ENCODE data around the gene PODN. TPM values are rescaled to one million over a fixed set of nuclear protein-coding genes. Genes with fewer than 3 reads are reported as not detected.

Gene PODN
- total and polyA plus RNA-seq, 2 donors (not counting 3 experiments of a cell fraction or from before 2014, with no cell fraction given): 1.3 to 1.5 TPM

DNA sequence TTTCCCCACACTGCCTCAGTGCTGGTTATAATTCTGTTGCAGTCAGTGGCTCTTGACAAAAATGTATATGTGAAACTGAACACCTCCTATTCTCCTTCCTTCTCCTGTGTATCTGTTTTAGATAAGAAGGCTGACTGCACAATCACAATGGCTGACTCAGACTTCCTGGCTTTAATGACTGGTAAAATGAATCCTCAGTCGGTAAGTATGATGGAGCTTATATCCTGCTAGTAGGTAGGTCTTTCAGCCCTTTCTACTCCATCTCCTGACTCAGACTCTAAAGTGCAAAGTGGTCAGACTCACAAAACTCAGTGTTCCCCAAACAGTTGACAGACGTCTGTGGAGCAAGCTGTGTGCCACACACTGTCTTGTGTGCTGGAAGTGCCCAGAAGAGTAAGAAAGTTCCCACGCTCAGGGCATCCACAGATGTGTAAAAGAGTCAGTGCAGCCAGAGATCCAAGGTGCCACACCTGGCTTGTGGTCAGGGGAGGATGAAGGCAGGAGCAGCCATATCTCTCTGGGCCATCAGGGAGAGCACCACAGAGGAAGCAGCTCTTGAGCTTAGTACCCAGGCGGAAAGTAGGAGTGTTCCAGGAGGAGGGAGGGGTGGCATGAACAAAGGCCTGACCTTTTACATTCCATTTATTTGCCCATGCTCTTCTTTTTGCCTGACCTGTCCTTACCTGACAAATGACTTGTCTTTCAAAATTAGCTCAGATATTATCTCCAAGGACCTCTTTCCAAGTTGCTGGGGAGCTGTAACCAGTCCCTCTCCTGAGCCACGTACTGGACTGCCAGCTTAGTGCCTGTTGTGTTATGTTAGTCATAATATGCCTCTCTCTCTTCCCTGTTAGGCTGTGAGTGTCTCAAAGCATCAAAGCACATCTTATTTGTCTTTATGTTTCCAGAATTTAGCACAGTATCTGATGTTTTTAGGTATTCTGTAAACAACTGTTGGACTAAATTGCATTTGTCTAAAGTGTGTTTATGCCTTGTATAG lies 14.0 kb upstream of the PODN start:
- Histone ChIP-seq H4K20me1 (replicated peaks; ENCODE audit: control insufficient read depth, extremely low read depth, insufficient read depth, low read length) (no peaks in the 10 kb centered on the region), H3K4me2 (ENCODE audit: insufficient read depth, low read length) (peak overlapping the region; percentile 67), H3K4me1 (ENCODE audit: control insufficient read depth, extremely low read depth, insufficient read depth, low read length) (peaks cover 46% of the 10 kb centered on the region), H3K9me3 (replicated peaks; ENCODE audit: control insufficient read depth, insufficient read depth, low read length) (no peaks in the 10 kb centered on the region), H3K9me1 (replicated peaks; ENCODE audit: control insufficient read depth, extremely low read depth, insufficient read depth, low read length) (no peaks in the 10 kb centered on the region), H3K27ac (ENCODE audit: insufficient read depth, low read depth, low read length) (peak overlapping the region; percentile 95), H3K9ac (replicated peaks; ENCODE audit: extremely low read depth, insufficient read depth, low read length) (peak overlapping the region; percentile 53), H3K79me2 (ENCODE audit: control insufficient read depth, insufficient read depth, low read length) (no peaks in the 10 kb centered on the region), H3K27me3 (ENCODE audit: control insufficient read depth in 2 of 2, insufficient read depth in 2 of 2, low read length in 2 of 2) (no peaks in the 10 kb centered on the region), H3K36me3 (ENCODE audit: control insufficient read depth in 2 of 2, extremely low read depth in 1 of 2, insufficient read depth in 2 of 2, low read length in 2 of 2) (peaks cover 0 to 3% of the 10 kb centered on the region in 2 experiments), H2AFZ (ENCODE audit: low read depth, low read length) (peak overlapping the region; percentile 17), H3K4me3 (replicated peaks in 1 of 3; ENCODE audit: insufficient read depth in 1 of 3, low read depth in 1 of 3, low read length in 3 of 3) (peak overlapping the region in 1 of 3 experiments; percentile 14)
- TF ChIP-seq, protein P1, sequence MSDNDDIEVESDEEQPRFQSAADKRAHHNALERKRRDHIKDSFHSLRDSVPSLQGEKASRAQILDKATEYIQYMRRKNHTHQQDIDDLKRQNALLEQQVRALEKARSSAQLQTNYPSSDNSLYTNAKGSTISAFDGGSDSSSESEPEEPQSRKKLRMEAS (IDR thresholded peaks at IDR 0.05; ENCODE audit: insufficient read depth, insufficient read length): no peak
- TF ChIP-seq POLR2AphosphoS5 (IDR thresholded peaks at IDR 0.05; ENCODE audit: insufficient read depth, low read depth, low read length): peak; percentile 45
- TF ChIP-seq, protein P2, sequence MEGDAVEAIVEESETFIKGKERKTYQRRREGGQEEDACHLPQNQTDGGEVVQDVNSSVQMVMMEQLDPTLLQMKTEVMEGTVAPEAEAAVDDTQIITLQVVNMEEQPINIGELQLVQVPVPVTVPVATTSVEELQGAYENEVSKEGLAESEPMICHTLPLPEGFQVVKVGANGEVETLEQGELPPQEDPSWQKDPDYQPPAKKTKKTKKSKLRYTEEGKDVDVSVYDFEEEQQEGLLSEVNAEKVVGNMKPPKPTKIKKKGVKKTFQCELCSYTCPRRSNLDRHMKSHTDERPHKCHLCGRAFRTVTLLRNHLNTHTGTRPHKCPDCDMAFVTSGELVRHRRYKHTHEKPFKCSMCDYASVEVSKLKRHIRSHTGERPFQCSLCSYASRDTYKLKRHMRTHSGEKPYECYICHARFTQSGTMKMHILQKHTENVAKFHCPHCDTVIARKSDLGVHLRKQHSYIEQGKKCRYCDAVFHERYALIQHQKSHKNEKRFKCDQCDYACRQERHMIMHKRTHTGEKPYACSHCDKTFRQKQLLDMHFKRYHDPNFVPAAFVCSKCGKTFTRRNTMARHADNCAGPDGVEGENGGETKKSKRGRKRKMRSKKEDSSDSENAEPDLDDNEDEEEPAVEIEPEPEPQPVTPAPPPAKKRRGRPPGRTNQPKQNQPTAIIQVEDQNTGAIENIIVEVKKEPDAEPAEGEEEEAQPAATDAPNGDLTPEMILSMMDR (IDR thresholded peaks at IDR 0.05; ENCODE audit: extremely low read depth in 1 of 2, insufficient read depth in 1 of 2, low read depth in 1 of 2, low read length in 2 of 2): no peak
- no peak for TF ChIP-seq POLR2A (IDR thresholded peaks at IDR 0.05; ENCODE audit: low read depth, low read length)
- TF ChIP-seq GATA2 (IDR thresholded peaks at IDR 0.05; ENCODE audit: insufficient read depth, insufficient read length, low read depth, low read length): peak; percentile 70
- TF ChIP-seq EZH2 (IDR thresholded peaks at IDR 0.05; ENCODE audit: borderline replicate concordance, low read depth, low read length, severe bottlenecking): no peak
- peak; percentile 93 for TF ChIP-seq JUN (IDR thresholded peaks at IDR 0.05; ENCODE audit: borderline replicate concordance, insufficient read depth, insufficient read length, low read depth)
- no peak for TF ChIP-seq MYC (IDR thresholded peaks at IDR 0.05; ENCODE audit: low read depth, low read length)
- TF ChIP-seq FOS (IDR thresholded peaks at IDR 0.05; ENCODE audit: borderline replicate concordance, insufficient read depth, low read length): peak; percentile 93
- CTCF ChIA-PET: interaction anchor here (0.8 to 3.7 kb wide), 13 partner anchors 11 to 138 kb away, joined by 3 to 26 read pairs (median 3); partner anchors contain the start of genes ECHDC2 and PODN
- FAIRE-seq (peak; percentile 92), DNase-seq (ENCODE audit: low read depth, low spot score) (peak; percentile 94)
- intact Hi-C loops (cut with micrococcal nuclease) (loop anchor here (1.0 to 5.0 kb wide), 5 partner anchors 14 to 346 kb away; partner anchors contain the start of genes ECHDC2, PODN and ZYG11A), dilution Hi-C loops (cut with MboI; ENCODE audit: extremely low pct_ligation_motif_present, low sequenced_read_pairs) (no loop called here)
- no TSS peak for BruUV-seq (replicated peaks)
- POLR2A ChIA-PET: interaction anchor here (0.7 kb wide), 1 partner anchor 54 kb away, joined by 3 read pairs; no protein-coding TSS in a partner anchor
